Smooth muscle cell of the brain vasculature (primary cell): Measurements from ENCODE around the gene NCAPD3.
"Not testable (repeated sequence)": the region's sequence is repeated elsewhere in the genome, so short reads cannot be mapped to it uniquely, and the experiment has no call there.

ENCODE experiments used
- DNase-seq: peaks from one replicate; pipeline ENCODE4 v3.0.0-alpha.2; 2012; ENCODE audit warnings: low read depth, low spot score

The NCAPD3 gene

GRCh38 chr11:134228625-134229024, 4.9 kb upstream of the NCAPD3 start:
- no peak for DNase-seq

GRCh38 chr11:134226806-134227325, 3.1 kb upstream of the NCAPD3 start:
- DNase-seq: no peak

GRCh38 chr11:134224710-134225664, 1.2 kb upstream of the NCAPD3 start:
- DNase-seq: no peak

- no peak for DNase-seq
Measured at GRCh38 chr11:134223121-134223520, 646 bp downstream of the NCAPD3 start.

- DNase-seq: no peak
Measured at GRCh38 chr11:134216816-134217215, 7.0 kb downstream of the NCAPD3 start.

- DNase-seq: no peak
Measured at GRCh38 chr11:134215836-134216235, 7.9 kb downstream of the NCAPD3 start.

GRCh38 chr11:134207538-134208239, 16.1 kb downstream of the NCAPD3 start:
- DNase-seq: no peak

GRCh38 chr11:134206185-134206584, 17.6 kb downstream of the NCAPD3 start:
- no peak for DNase-seq

GRCh38 chr11:134205729-134206128, 18.0 kb downstream of the NCAPD3 start:
- no peak for DNase-seq

- DNase-seq: no peak
Measured at GRCh38 chr11:134202661-134203060, 21.1 kb downstream of the NCAPD3 start.

GRCh38 chr11:134200688-134201087, 23.1 kb downstream of the NCAPD3 start:
- DNase-seq: no peak

GRCh38 chr11:134199531-134199930, 24.2 kb downstream of the NCAPD3 start:
- no peak for DNase-seq

- no peak for DNase-seq
Measured at GRCh38 chr11:134196756-134197155, 27.0 kb downstream of the NCAPD3 start.

GRCh38 chr11:134188092-134188491, 35.7 kb downstream of the NCAPD3 start:
- not testable (repeated sequence) for DNase-seq

GRCh38 chr11:134181707-134182106, 42.1 kb downstream of the NCAPD3 start:
- no peak for DNase-seq

- DNase-seq: no peak
Measured at GRCh38 chr11:134178032-134178674, 45.6 kb downstream of the NCAPD3 start.

GRCh38 chr11:134176284-134176683, 47.5 kb downstream of the NCAPD3 start:
- DNase-seq: no peak

GRCh38 chr11:134173296-134173695, 50.5 kb downstream of the NCAPD3 start:
- no peak for DNase-seq

- no peak for DNase-seq
Measured at GRCh38 chr11:134171951-134172350, 51.8 kb downstream of the NCAPD3 start.

- no peak for DNase-seq
Measured at GRCh38 chr11:134170919-134171281, 52.9 kb downstream of the NCAPD3 start.

GRCh38 chr11:134170177-134170918, 53.4 kb downstream of the NCAPD3 start:
- DNase-seq: no peak
